SK-N-SH treated with all-trans-retinoic acid at 6 μM for 48 hours (cell line): ENCODE results near the gene PDILT.

Experiments
- ARNTL ChIP-seq: fragments of 450-650 bp; formaldehyde crosslinking; IDR thresholded peaks from 2 replicates; pipeline ENCODE4 v1.5.0; 2020; ENCODE audit warnings: low read depth, mild to moderate bottlenecking, moderate library complexity, borderline replicate concordance
- CREB5 ChIP-seq: fragments of 250-450 bp; sonication (Bioruptor Pico); IDR thresholded peaks from 2 replicates; pipeline ENCODE4 v1.5.1; 2020; ENCODE audit warnings: low read depth, mild to moderate bottlenecking, moderate library complexity
- ISL1 ChIP-seq: fragments of 250-450 bp; sonication (Bioruptor Pico); IDR thresholded peaks from 2 replicates; pipeline ENCODE4 v2.1.2; 2022; ENCODE audit warnings: mild to moderate bottlenecking, moderate library complexity
- PATZ1 ChIP-seq: fragments of 250-450 bp; sonication (Bioruptor Pico); IDR thresholded peaks from 2 replicates; pipeline ENCODE4 v1.8.0; 2020; ENCODE audit warnings: mild to moderate bottlenecking, moderate library complexity, borderline replicate concordance
- POU6F1 ChIP-seq: fragments of 250-450 bp; sonication (Bioruptor Pico); IDR thresholded peaks from 2 replicates; pipeline ENCODE4 v1.8.0; 2021; ENCODE audit warnings: low read depth, mild to moderate bottlenecking, moderate library complexity, borderline replicate concordance
- RARB ChIP-seq: fragments of 250-450 bp; sonication (Bioruptor Pico); IDR thresholded peaks from 2 replicates; pipeline ENCODE4 v1.8.0; 2021; ENCODE audit warnings: mild to moderate bottlenecking, moderate library complexity
- SNAI2 ChIP-seq: fragments of 250-450 bp; sonication (Bioruptor Pico); IDR thresholded peaks from 2 replicates; pipeline ENCODE4 v1.5.0; 2020; ENCODE audit warnings: mild to moderate bottlenecking, moderate library complexity
- TOX ChIP-seq: fragments of 250-450 bp; sonication (Bioruptor Pico); IDR thresholded peaks from 2 replicates; pipeline ENCODE4 v1.8.0; 2021; ENCODE audit warnings: mild to moderate bottlenecking, moderate library complexity, borderline replicate concordance
- ZFP30 ChIP-seq: fragments of 450-650 bp; formaldehyde crosslinking; IDR thresholded peaks from 2 replicates; pipeline ENCODE4 v1.5.0; 2022; ENCODE audit warnings: mild to moderate bottlenecking, moderate library complexity
- ZNF70 ChIP-seq: fragments of 450-650 bp; formaldehyde crosslinking; IDR thresholded peaks from 2 replicates; pipeline ENCODE4 v1.5.0; 2020; ENCODE audit warnings: mild to moderate bottlenecking, moderate library complexity

- TF ChIP-seq RARB (no peak), POU6F1 (CRISPR knock-in tag) (no peak), TOX (CRISPR knock-in tag) (no peak), PATZ1 (no peak), CREB5 (CRISPR knock-in tag) (no peak), ZNF70 (CRISPR knock-in tag) (no peak), SNAI2 (no peak), ZFP30 (no peak), ARNTL (CRISPR knock-in tag) (no peak), ISL1 (CRISPR knock-in tag) (no peak)
Measured at GRCh38 chr16:20333120-20333519, 71.4 kb downstream of the PDILT start.
